Karpas-422 (cell line): ENCODE measurements around the gene IGSF21. TPM values are rescaled to one million over a fixed set of nuclear protein-coding genes. Genes with fewer than 3 reads are reported as not detected.

Experiments used
- DNase-seq: peaks from one replicate; pipeline ENCODE4 v3.0.0-alpha.2; 2015
- H2AFZ ChIP-seq: fragments of 200-600 bp; sonication (generic); 2 replicates; pipeline ENCODE4 v1.6.1; 2014; ENCODE audit warnings: antibody characterized with exemption, low read length, mixed read lengths
- H3K27ac ChIP-seq: fragments of 200-600 bp; sonication (generic); 2 replicates; pipeline ENCODE4 v1.5.1; 2014; ENCODE audit warnings: mild to moderate bottlenecking, low read length, moderate library complexity
- H3K27me3 ChIP-seq: fragments of 200-600 bp; sonication (generic); 2 replicates; pipeline ENCODE4 v1.6.1; 2014; ENCODE audit warnings: low read length, mixed read lengths
- H3K36me3 ChIP-seq: fragments of 200-600 bp; sonication (generic); 2 replicates; pipeline ENCODE4 v1.6.1; 2014; ENCODE audit warnings: low read length, mixed read lengths; ENCODE audit not compliant: insufficient read depth
- H3K4me1 ChIP-seq: fragments of 200-600 bp; sonication (generic); 2 replicates; pipeline ENCODE4 v1.6.1; 2014; ENCODE audit warnings: mild to moderate bottlenecking, low read length, mixed read lengths
- H3K4me2 ChIP-seq: fragments of 200-600 bp; sonication (generic); 2 replicates; pipeline ENCODE4 v1.6.1; 2014; ENCODE audit warnings: low read length, low read depth, mild to moderate bottlenecking; ENCODE audit not compliant: poor library complexity, severe bottlenecking
- H3K4me3 ChIP-seq: fragments of 200-600 bp; sonication (generic); 2 replicates; pipeline ENCODE4 v1.5.1; 2014; ENCODE audit warnings: mild to moderate bottlenecking, antibody characterized with exemption, low read length, mixed read lengths
- H3K79me2 ChIP-seq: fragments of 200-600 bp; sonication (generic); 2 replicates; pipeline ENCODE4 v1.6.1; 2014; ENCODE audit warnings: mild to moderate bottlenecking, low read length, mixed read lengths
- H3K9ac ChIP-seq: fragments of 200-600 bp; sonication (generic); 2 replicates; pipeline ENCODE4 v1.6.0; 2014; ENCODE audit warnings: low read length
- H3K9me2 ChIP-seq: fragments of 200-600 bp; sonication (generic), shearing (Covaris generic); replicated peaks from 2 replicates; pipeline ENCODE4 v1.6.0; 2014; ENCODE audit warnings: mild to moderate bottlenecking, low read length, moderate library complexity; ENCODE audit not compliant: insufficient read depth
- H3K9me3 ChIP-seq: fragments of 300-700, 200-600 bp; sonication (generic); 2 replicates; pipeline ENCODE4 v1.6.1; 2014; ENCODE audit warnings: low read length, mixed read lengths
- H4K20me1 ChIP-seq: fragments of 200-600 bp; sonication (generic); 2 replicates; pipeline ENCODE4 v1.6.1; 2014; ENCODE audit warnings: mild to moderate bottlenecking, antibody characterized with exemption, low read length, low read depth; ENCODE audit not compliant: insufficient read depth
- total RNA-seq: library from RNA; depleted of rRNA; stranded (reverse); fragments of >200 nt; shearing (Covaris generic); gene quantifications from 2 replicates; pipeline ENCODE4 v1.2.3, GENCODE V29; 2014; ENCODE audit warnings: low replicate concordance

The IGSF21 gene
- total RNA-seq, 1 experiment from 2014 or later: 0.26 TPM

DNA sequence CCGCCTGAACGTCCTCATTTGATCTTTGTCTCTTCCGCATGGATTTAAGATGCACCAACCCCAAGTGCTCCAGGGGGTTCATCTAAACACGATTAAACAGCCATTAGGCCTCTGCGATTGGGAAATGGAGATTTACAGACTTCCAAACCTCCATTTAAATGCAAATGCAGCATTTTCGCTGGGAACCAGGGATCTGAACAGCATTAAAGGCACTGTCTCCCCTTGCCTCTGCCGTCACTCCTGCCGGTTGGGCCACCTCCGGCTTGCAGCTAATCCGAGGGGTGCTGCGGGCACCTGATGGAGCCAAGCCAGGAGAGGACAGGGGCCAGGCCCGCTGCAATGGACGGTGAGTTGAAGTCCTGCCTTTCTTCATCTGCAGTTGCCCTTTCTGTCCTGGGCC lies 302.8 kb downstream of the IGSF21 start:
- H3K27ac ChIP-seq: no peak overlapping the region
- no peak for DNase-seq

DNA sequence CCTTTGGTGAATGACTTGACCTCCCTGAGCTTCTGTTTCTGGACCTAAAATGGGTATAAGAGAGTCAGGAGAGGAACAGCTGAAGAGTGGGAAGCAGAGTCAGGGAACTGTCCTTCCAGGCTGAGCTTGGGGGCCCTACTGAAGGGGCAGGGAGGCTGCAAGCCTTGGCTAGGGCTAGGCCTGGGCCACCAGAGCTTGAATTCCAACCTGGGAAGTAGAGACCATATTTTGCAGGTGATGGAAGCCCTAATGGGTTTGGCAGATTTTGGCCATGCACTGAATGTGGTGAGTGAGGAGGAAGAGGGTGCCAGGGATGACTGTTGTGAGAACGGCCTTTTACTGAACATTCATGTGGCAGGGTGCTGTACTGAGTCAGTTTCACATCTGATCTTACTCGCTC lies 303.7 kb downstream of the IGSF21 start:
- H3K4me2 ChIP-seq: no peak overlapping the region
- H3K27ac ChIP-seq: no peak overlapping the region
- H3K36me3 ChIP-seq: no peaks in the 10 kb centered on the region
- H2AFZ ChIP-seq: no peak overlapping the region
- no peaks in the 10 kb centered on the region for H3K4me1 ChIP-seq
- H3K27me3 ChIP-seq: 0 out of 2 replicates have a peak, but pooled peaks cover 2% of the 10 kb centered on the region
- H3K79me2 ChIP-seq: no peaks in the 10 kb centered on the region
- H3K9me2 ChIP-seq: no peaks in the 10 kb centered on the region
- no peak for DNase-seq
- no peak overlapping the region for H3K9ac ChIP-seq
- H3K4me3 ChIP-seq: no peak overlapping the region
- H4K20me1 ChIP-seq: no peaks in the 10 kb centered on the region
- H3K9me3 ChIP-seq: no peaks in the 10 kb centered on the region; the same call in 1 of the 2 replicates

More for the DNA sequence above, 302.8 kb downstream of the IGSF21 start:
- H4K20me1 ChIP-seq: no peaks in the 10 kb centered on the region
- no peaks in the 10 kb centered on the region for H3K4me1 ChIP-seq
- no peaks in the 10 kb centered on the region; the same call in 1 of the 2 replicates for H3K9me3 ChIP-seq
- H3K9ac ChIP-seq: no peak overlapping the region
- no peaks in the 10 kb centered on the region for H3K9me2 ChIP-seq
- H3K79me2 ChIP-seq: no peaks in the 10 kb centered on the region
- H3K4me3 ChIP-seq: no peak overlapping the region
- 0 out of 2 replicates have a peak, but pooled peaks cover 2% of the 10 kb centered on the region for H3K27me3 ChIP-seq
- H2AFZ ChIP-seq: no peak overlapping the region
- no peak overlapping the region for H3K4me2 ChIP-seq
- no peaks in the 10 kb centered on the region for H3K36me3 ChIP-seq

DNA sequence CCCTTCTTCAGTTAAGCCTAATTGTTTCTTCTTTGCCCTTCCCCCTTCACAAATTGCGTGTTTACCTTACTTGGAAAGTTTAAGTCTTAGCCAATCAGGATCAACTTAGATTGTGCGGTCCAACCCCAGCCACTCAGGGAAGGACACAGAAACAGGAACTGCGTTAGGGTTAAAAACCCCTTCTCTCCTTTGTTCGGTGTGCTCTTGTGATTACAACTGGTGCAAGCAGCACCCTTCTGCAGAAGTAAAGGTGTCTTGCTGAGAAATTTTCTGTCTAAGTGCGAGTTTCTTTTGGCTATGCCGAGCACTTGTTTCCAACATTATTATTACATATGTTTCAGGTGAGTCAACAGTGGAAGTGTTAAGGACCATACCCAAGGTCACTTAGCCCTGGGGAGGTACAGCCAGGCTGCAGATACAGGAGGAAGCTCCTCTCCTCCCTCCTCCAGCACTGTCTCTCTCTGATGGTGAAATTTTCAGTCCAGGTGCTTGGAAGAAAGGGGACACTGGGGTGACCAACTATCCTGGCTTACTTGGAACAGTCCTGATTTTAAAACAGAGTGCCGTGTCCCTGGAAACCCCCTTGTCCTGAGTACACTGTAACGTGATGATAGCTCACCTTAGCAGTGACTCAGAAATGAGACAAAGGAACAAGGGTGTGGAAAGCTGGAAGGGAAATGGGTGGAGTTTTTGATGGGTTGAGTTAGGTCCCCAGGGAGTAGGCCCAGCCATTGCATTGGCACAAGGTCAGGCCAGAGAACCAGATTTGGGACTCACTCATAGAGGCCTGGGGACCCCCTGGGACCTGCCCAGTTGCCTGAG lies 304.4 kb downstream of the IGSF21 start:
- Histone ChIP-seq H3K27ac (no peak overlapping the region), H3K27me3 (0 out of 2 replicates have a peak, but pooled peaks cover 2% of the 10 kb centered on the region), H4K20me1 (no peaks in the 10 kb centered on the region), H3K4me2 (no peak overlapping the region), H2AFZ (no peak overlapping the region), H3K79me2 (no peaks in the 10 kb centered on the region), H3K9ac (no peak overlapping the region), H3K9me2 (no peaks in the 10 kb centered on the region), H3K36me3 (no peaks in the 10 kb centered on the region), H3K4me1 (no peaks in the 10 kb centered on the region), H3K4me3 (no peak overlapping the region), H3K9me3 (no peaks in the 10 kb centered on the region; the same call in 1 of the 2 replicates)
- no peak for DNase-seq

DNA sequence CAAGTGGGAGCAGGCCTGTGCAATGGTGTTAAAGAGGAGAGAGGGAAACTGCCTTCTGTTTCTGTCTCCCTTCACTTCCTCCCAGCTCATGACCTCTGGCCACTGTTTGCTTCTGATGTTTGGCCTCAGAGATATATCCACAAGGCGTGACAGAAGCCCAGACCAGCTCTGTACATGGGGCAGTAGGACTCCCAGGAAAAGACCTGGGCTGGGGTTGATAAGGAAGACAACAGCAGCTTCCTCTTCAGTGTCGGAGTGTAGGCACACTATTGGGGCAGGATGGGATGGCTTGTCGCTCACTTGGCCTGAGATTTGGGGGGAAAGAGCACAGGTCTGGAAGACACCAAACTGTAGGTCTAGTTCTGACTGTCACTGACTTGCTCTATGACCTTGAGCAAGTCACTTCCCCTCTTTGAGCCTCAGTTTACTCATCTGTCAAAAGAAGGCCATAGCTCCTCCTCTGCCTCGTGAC lies 305.3 kb downstream of the IGSF21 start:
- no peak overlapping the region for H3K4me2 ChIP-seq
- no peaks in the 10 kb centered on the region for H4K20me1 ChIP-seq
- H3K9me2 ChIP-seq: no peaks in the 10 kb centered on the region
- no peak overlapping the region for H2AFZ ChIP-seq
- no peaks in the 10 kb centered on the region for H3K4me1 ChIP-seq
- no peak overlapping the region for H3K9ac ChIP-seq
- H3K27ac ChIP-seq: no peak overlapping the region
- H3K4me3 ChIP-seq: no peak overlapping the region
- H3K27me3 ChIP-seq: 0 out of 2 replicates have a peak, but pooled peaks cover 2% of the 10 kb centered on the region
- no peaks in the 10 kb centered on the region for H3K36me3 ChIP-seq
- H3K9me3 ChIP-seq: no peaks in the 10 kb centered on the region; the same call in 1 of the 2 replicates
- DNase-seq: no peak
- H3K79me2 ChIP-seq: no peaks in the 10 kb centered on the region

DNA sequence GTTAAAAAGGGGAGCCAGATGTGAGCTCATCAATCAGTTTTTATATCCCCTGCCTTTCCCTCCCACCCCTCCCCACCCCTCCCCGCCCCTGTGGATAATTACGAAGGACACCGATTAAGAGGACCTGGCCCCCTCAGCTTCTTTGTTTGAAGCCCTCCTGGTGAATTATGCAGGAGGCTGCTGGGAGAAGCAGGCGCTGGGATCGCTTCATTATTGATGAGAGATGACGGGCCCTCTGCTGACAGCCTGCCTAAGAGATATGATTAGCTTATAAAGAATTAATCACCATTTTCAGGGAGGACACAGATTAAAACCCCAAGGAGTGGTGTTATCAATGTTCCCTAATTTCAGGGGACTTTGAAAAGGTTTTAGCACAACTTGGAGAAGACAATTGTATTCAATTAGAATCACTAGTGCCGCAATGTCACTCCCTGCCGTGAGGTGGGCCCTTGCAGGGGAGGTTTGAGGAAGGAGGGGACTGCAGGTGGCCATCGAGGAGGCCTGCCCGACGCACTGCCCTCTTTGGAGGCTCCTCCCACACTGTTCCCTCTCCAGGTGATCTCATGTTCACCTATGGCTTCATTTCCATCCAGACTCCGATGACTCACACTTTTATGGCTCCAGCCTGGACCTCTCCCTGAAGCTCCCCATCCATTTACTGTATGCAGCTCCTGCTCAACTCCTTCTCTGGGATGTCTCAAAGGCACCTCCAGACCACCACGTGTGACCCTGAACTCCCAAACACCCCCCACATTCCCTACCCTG lies 306.1 kb downstream of the IGSF21 start:
- no peak overlapping the region for H3K9ac ChIP-seq
- no peak overlapping the region for H3K27ac ChIP-seq
- no peak overlapping the region for H3K4me2 ChIP-seq
- H3K4me3 ChIP-seq: no peak overlapping the region
- H3K9me3 ChIP-seq: no peaks in the 10 kb centered on the region; the same call in 1 of the 2 replicates
- no peaks in the 10 kb centered on the region for H3K79me2 ChIP-seq
- no peaks in the 10 kb centered on the region for H3K36me3 ChIP-seq
- H2AFZ ChIP-seq: no peak overlapping the region
- no peaks in the 10 kb centered on the region for H3K4me1 ChIP-seq
- 0 out of 2 replicates have a peak, but pooled peaks cover 2% of the 10 kb centered on the region for H3K27me3 ChIP-seq
- no peaks in the 10 kb centered on the region for H4K20me1 ChIP-seq
- no peak for DNase-seq
- H3K9me2 ChIP-seq: no peaks in the 10 kb centered on the region

DNA sequence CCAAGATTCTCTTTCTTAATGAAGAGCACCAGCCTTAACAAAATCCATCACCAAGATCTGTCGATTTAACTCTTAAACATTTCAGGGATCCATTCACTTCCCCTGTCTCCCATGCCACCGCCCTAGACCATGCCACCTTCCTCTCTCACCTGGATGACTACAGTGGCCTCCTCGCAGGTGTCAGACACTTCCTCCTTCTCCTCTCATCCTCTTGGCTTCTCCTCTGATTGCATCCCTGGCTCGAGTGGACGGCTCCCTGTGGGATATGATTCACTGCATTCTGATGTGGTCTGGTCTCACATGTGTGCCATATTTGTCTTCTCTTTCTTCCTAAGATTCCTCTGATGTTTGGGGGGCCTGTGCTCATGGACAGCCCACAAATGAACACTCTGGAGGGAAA lies 306.7 kb downstream of the IGSF21 start:
- DNase-seq: no peak
- Histone ChIP-seq H3K9ac (no peak overlapping the region), H3K79me2 (no peaks in the 10 kb centered on the region), H3K27ac (no peak overlapping the region), H3K4me3 (no peak overlapping the region), H4K20me1 (no peaks in the 10 kb centered on the region), H3K9me2 (no peaks in the 10 kb centered on the region), H2AFZ (no peak overlapping the region), H3K27me3 (0 out of 2 replicates have a peak, but pooled peaks cover 2% of the 10 kb centered on the region), H3K9me3 (no peaks in the 10 kb centered on the region; the same call in 1 of the 2 replicates), H3K36me3 (no peaks in the 10 kb centered on the region), H3K4me2 (no peak overlapping the region), H3K4me1 (no peaks in the 10 kb centered on the region)

DNA sequence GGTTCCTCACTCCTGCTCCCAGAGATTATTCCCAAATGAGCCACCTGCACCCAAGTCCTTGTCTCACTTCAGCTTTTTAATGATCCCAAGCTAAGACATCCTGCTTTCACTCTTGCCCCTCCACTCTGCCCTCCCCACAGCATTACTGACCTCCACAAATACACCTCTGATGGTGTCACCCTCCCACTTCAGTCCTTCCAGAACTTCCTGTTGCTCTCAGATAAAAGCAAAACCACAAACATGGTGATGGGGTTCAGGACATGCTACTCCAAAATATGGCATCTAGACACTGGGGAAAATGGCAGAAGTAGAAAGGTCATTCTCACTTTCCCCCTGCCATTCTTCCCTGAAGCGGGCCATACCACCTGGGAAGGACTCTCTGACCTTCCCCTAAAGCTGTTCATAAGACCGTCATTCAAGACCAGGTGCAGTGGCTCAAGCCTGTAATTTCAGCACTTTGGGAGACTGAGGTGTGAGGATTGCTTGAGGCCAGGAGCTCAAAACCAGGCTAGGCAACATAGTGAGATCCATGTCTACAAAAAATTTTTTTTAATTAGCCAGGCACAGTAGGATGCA lies 307.4 kb downstream of the IGSF21 start:
- H3K9me3 ChIP-seq: no peaks in the 10 kb centered on the region; the same call in 1 of the 2 replicates
- H3K9me2 ChIP-seq: no peaks in the 10 kb centered on the region
- no peaks in the 10 kb centered on the region for H3K4me1 ChIP-seq
- H3K36me3 ChIP-seq: no peaks in the 10 kb centered on the region
- 0 out of 2 replicates have a peak, but pooled peaks cover 2% of the 10 kb centered on the region for H3K27me3 ChIP-seq
- no peak overlapping the region for H2AFZ ChIP-seq
- no peak overlapping the region for H3K27ac ChIP-seq
- H3K4me3 ChIP-seq: no peak overlapping the region
- no peaks in the 10 kb centered on the region for H3K79me2 ChIP-seq
- H3K9ac ChIP-seq: no peak overlapping the region
- DNase-seq: no peak
- H4K20me1 ChIP-seq: no peaks in the 10 kb centered on the region
- H3K4me2 ChIP-seq: no peak overlapping the region
